ENCODE data around the gene LUZP2.

LUZP2 gene

GRCh38 chr11:24708616-24709015 is 211.8 kb downstream of the LUZP2 start:
- no peak for DNase-seq (ENCODE audit: low read depth in 1 of 2, low spot score in 1 of 2)
- in situ Hi-C loops (cut with HindIII; ENCODE audit: low pct_unique_long_range_greater_than_20kb, low sequenced_read_pairs), result no loop called here
- TF ChIP-seq JUND (IDR thresholded peaks at IDR 0.05; ENCODE audit: low read depth), result no peak

GRCh38 chr11:24709928-24710565 is 213.2 kb downstream of the LUZP2 start:
- in situ Hi-C loops (cut with HindIII; ENCODE audit: low pct_unique_long_range_greater_than_20kb, low sequenced_read_pairs), result no loop called here
- TF ChIP-seq JUND (IDR thresholded peaks at IDR 0.05; ENCODE audit: low read depth), result no peak
- DNase-seq (ENCODE audit: low read depth in 1 of 2, low spot score in 1 of 2), result no peak

DNA sequence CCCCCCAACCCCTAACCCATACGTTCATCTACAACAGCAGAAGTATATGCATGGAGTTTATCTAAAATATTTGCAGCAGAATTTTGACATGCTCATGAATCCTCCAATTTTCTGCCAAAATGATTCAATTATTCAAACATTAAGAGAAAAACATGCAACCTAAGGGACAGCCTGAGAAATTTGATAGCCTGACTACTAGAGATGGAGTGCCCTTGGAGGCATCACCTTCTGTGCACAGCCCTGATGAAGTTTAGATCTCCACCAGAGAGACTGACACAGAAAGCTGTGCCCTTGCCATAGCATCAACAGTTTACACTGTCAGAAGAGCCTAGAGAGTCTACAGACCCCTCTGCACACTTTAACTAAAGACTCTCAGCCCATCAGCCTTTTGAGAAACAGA is 217.7 kb downstream of the LUZP2 start:
- DNase-seq (ENCODE audit: low read depth in 1 of 2, low spot score in 1 of 2), result no peak
- TF ChIP-seq JUND (IDR thresholded peaks at IDR 0.05; ENCODE audit: low read depth), result no peak

DNA sequence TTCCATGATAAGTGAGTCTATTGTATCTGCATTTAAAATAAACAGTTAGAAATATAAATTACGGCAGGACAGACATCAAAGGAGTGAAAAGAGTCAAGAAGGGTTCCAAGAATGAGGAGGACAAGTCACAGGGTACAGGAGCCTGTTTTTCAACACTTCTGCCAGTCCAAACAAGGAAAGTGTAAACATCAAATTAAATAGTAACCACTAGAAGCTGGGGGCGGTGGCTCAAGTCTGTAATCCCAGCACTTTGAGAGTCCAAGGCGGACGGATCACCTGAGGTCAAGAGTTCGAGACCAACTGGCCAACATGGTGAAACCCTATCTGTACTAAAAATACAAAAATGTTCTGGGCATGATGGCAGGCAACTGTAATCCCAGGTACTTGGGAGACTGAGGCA is 219.6 kb downstream of the LUZP2 start:
- in situ Hi-C loops (cut with HindIII; ENCODE audit: low pct_unique_long_range_greater_than_20kb, low sequenced_read_pairs), result no loop called here
- no peak for TF ChIP-seq JUND (IDR thresholded peaks at IDR 0.05; ENCODE audit: low read depth)
- peak in 1 of 2 experiments; percentile 63 for DNase-seq (ENCODE audit: low read depth in 1 of 2, low spot score in 1 of 2)

More for the DNA sequence above, 217.7 kb downstream of the LUZP2 start:
- in situ Hi-C loops (cut with HindIII; ENCODE audit: low pct_unique_long_range_greater_than_20kb, low sequenced_read_pairs), result no loop called here

GRCh38 chr11:24723231-24723630 is 226.4 kb downstream of the LUZP2 start:
- no peak for TF ChIP-seq JUND (IDR thresholded peaks at IDR 0.05; ENCODE audit: low read depth)
- no peak for DNase-seq (ENCODE audit: low read depth in 1 of 2, low spot score in 1 of 2)
- in situ Hi-C loops (cut with HindIII; ENCODE audit: low pct_unique_long_range_greater_than_20kb, low sequenced_read_pairs), result no loop called here

- no peak for TF ChIP-seq JUND (IDR thresholded peaks at IDR 0.05; ENCODE audit: low read depth)
- no peak for DNase-seq (ENCODE audit: low read depth in 1 of 2, low spot score in 1 of 2)
- in situ Hi-C loops (cut with HindIII; ENCODE audit: low pct_unique_long_range_greater_than_20kb, low sequenced_read_pairs), result no loop called here
Observed at GRCh38 chr11:24731554-24731953, 234.7 kb downstream of the LUZP2 start.

DNA sequence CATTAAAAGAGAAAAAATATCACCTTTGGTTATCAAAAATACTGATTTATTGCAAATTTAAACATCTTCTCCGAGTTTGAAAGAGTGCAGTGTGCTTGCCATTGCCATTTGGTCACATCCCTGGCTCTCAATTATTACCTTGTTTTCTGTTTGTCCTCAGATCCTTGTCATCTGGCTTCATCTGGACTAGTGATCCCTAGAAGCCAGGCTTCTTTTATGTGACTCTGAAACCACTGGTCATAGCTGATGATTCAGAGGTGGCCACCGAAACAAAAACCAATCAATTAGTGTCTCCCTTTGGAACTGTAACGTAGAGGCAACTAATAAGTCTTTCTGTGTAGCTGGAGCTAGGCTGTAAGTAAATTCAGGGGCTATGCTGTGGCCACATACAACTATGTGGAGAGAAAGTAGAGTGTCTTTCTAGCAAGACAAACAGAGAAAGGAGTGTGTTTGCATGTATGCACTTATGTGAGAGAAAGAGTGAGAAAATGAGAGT is 237.9 kb downstream of the LUZP2 start:
- peak in 1 of 2 experiments; percentile 10 for DNase-seq (ENCODE audit: low read depth in 1 of 2, low spot score in 1 of 2)
- in situ Hi-C loops (cut with HindIII; ENCODE audit: low pct_unique_long_range_greater_than_20kb, low sequenced_read_pairs), result no loop called here
- TF ChIP-seq JUND (IDR thresholded peaks at IDR 0.05; ENCODE audit: low read depth), result no peak

- TF ChIP-seq JUND (IDR thresholded peaks at IDR 0.05; ENCODE audit: low read depth), result no peak
- DNase-seq (ENCODE audit: low read depth in 1 of 2, low spot score in 1 of 2), result no peak
- in situ Hi-C loops (cut with HindIII; ENCODE audit: low pct_unique_long_range_greater_than_20kb, low sequenced_read_pairs), result no loop called here
Observed at GRCh38 chr11:24738972-24739371, 242.1 kb downstream of the LUZP2 start.

DNA sequence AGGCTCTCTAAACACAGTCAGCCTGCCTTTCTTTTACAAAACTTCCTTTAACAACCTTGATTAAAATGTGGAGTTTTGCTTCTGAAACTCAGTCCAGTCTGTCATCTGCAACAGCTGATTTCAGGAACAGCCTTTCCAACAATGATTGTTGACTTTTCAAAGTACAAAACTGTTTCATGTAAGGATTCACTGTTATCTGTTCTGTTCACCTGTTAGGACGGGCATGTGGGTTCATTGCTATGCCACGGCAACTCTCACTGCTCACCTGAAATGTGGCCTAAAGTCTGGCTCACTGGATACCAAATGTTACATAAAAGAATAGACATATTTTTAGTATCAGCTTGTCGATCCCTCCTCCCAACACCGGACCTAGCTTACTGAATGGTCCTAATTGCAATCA is 242.8 kb downstream of the LUZP2 start:
- no peak for TF ChIP-seq JUND (IDR thresholded peaks at IDR 0.05; ENCODE audit: low read depth)
- in situ Hi-C loops (cut with HindIII; ENCODE audit: low pct_unique_long_range_greater_than_20kb, low sequenced_read_pairs), result no loop called here
- DNase-seq (ENCODE audit: low read depth in 1 of 2, low spot score in 1 of 2), result no peak

GRCh38 chr11:24747275-24748251 is 250.7 kb downstream of the LUZP2 start:
- no peak for DNase-seq (ENCODE audit: low read depth in 1 of 2, low spot score in 1 of 2)
- no peak for TF ChIP-seq JUND (IDR thresholded peaks at IDR 0.05; ENCODE audit: low read depth)
- in situ Hi-C loops (cut with HindIII; ENCODE audit: low pct_unique_long_range_greater_than_20kb, low sequenced_read_pairs), result no loop called here

DNA sequence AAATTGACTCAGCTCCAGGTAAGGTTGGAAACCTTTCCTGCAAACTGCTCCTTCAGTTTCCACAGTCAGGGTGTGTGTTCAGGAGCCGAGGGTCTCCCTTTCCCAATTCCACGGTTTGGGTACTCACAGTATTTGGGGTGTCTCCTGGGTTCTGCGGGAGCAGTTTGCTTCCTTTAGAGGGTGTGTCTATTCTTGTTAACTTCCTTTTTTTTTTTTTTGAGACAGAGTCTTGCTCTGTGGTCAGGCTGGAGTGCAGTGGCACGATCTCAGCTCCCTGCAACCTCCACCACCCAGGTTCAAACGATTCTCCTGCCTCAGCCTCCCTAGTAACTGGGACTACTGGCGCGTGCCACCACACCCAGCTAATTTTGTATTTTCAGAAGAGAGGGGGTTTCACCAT is 251.4 kb downstream of the LUZP2 start:
- no peak for TF ChIP-seq JUND (IDR thresholded peaks at IDR 0.05; ENCODE audit: low read depth)
- in situ Hi-C loops (cut with HindIII; ENCODE audit: low pct_unique_long_range_greater_than_20kb, low sequenced_read_pairs), result no loop called here
- no peak for DNase-seq (ENCODE audit: low read depth in 1 of 2, low spot score in 1 of 2)

- in situ Hi-C loops (cut with HindIII; ENCODE audit: low pct_unique_long_range_greater_than_20kb, low sequenced_read_pairs), result no loop called here
- TF ChIP-seq JUND (IDR thresholded peaks at IDR 0.05; ENCODE audit: low read depth), result no peak
- no peak for DNase-seq (ENCODE audit: low read depth in 1 of 2, low spot score in 1 of 2)
Observed at GRCh38 chr11:24754406-24754805, 257.6 kb downstream of the LUZP2 start.

- no peak for TF ChIP-seq JUND (IDR thresholded peaks at IDR 0.05; ENCODE audit: low read depth)
- in situ Hi-C loops (cut with HindIII; ENCODE audit: low pct_unique_long_range_greater_than_20kb, low sequenced_read_pairs), result no loop called here
- DNase-seq (ENCODE audit: low read depth in 1 of 2, low spot score in 1 of 2), result peak in 1 of 2 experiments; percentile 68
Observed at GRCh38 chr11:24755260-24755839, 258.5 kb downstream of the LUZP2 start.

All from T47D (cell line).